HL-60/S4 treated with phorbol 12-myristate 13-acetate at 8.2 ng/mL for 4 days and 3 days (cell line): ENCODE results near the gene GALNT6.

Source experiments
- in situ Hi-C: fragments of 300-500 bp; cut with MboI; formaldehyde crosslinking; loops from 2 replicates; pipeline ENCODE4 v1.15.0; 2022; ENCODE audit warnings: low sequenced_read_pairs

GALNT6 gene

GRCh38 chr12:51383269-51383905 lies 7.8 kb downstream of the GALNT6 start:
- in situ Hi-C loops = no loop called here

GRCh38 chr12:51382173-51382572 lies 9.0 kb downstream of the GALNT6 start:
- in situ Hi-C loops = no loop called here

- in situ Hi-C loops = no loop called here
Measured at GRCh38 chr12:51381226-51382079, 9.8 kb downstream of the GALNT6 start.

DNA sequence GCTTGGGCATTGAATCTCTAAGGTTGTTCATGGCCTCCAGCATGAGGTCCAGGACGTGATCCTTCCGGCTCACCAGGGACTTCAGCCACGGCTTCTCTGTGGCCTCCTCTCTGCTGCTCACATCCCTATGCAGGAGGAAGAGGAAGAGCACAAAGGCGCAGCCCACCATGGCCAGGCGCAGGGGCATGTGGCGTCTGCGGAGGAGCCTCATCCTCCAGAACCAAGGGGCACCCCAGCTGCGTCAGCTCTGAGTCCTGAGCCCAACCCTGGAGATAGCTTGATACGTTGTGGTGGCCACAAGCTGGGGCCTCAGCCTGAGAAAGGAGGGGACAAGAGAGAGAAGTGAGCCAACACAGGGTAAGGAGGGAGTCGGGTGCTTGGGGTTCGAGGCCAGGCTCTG lies 11.6 kb downstream of the GALNT6 start:
- in situ Hi-C loops = no loop called here

GRCh38 chr12:51378749-51379148 lies 12.5 kb downstream of the GALNT6 start:
- in situ Hi-C loops = no loop called here

GRCh38 chr12:51377099-51377984 lies 13.9 kb downstream of the GALNT6 start:
- in situ Hi-C loops = no loop called here

GRCh38 chr12:51374856-51375255 lies 16.4 kb downstream of the GALNT6 start:
- in situ Hi-C loops = no loop called here

DNA sequence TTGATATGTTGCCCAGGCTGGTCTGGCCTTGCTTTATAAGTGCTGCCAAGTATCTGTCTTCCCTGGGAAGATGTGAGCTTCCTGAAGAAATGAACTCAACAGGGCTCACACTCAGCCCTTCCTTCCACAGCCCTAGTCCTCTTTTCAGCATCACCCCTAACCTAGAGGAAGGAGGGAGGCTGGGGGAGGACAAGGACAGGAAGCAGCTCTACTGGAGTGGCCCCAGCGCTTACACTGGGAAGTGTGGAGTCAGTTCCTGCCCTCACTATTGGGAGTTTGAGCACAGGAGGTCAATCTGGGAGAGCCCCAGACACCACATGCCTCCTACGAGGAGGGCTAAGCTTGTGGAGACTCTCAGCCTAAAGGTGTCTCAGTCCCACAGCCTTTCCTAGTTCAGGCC lies 16.8 kb downstream of the GALNT6 start:
- in situ Hi-C loops = no loop called here

DNA sequence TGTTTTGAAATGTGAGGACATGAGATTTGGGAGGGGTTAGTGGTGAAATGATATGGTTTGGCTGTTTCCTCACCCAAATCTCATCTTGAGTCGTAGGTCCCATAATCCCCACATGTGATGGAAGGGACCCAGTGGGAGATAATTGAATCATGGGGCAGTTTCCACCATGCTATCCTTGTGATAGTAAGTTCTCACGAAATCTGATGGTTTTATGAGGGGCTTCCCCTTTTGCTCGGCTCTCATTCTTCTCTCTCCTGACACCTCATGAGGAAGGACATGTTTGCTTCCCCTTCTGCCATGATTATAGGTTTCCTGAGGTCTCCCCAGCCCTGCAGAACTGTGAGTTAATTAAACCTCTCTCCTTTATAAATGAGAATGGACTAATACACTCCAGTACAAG lies 18.0 kb downstream of the GALNT6 start:
- in situ Hi-C loops = no loop called here

DNA sequence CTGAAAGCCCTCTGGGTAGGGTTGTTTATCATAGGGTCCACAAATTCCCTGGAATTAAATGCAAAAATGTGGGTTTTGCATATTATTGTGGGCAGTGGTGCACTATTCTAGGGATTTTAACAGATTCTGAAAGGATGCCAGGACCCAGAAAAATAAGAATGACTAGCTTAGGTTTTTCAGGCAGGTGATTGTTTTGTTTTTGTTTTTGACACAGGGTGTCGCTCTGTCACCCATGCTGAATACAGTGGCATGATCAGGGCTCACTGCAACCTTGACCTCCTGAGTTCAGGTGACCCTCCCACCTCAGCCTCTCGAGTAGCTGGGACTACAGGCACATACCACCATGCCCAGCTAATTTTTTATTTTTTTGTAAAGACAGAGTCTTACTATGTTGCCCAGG lies 19.2 kb downstream of the GALNT6 start:
- in situ Hi-C loops = no loop called here

DNA sequence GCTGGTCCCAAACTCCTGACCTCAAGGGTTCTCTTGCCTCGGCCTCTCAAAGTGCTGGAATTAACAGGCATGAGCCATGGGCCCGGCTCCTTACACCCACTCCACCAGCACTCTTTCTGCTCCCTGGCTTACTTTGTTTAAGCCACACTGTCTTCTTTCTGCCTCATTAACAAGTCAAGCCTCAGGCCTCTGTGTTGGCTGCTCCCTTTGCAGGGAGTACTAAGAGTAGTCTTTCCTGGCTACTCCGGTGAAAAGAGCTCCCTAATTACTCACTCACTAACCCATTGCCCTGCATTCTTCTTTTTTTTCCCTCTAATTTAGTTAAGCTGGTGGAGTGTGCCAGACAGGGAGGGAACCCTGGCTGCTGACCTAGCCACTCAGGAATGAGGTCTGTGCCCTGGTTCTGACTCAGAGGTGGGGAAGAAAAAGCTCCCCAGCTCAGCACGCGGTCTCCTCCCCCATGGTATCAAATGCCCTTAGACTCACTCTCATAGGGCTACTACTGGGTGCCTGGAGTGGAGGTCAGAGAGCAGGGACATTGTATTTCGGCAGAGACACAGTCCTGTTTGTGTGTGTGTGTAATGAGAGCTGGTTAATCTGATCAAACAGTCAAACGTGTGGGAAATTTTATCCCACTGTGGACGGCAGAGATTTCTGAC lies 19.8 kb downstream of the GALNT6 start:
- in situ Hi-C loops = no loop called here

GRCh38 chr12:51370667-51371066 lies 20.5 kb downstream of the GALNT6 start:
- in situ Hi-C loops = no loop called here

- in situ Hi-C loops = no loop called here
Measured at GRCh38 chr12:51369581-51369980, 21.6 kb downstream of the GALNT6 start.

- in situ Hi-C loops = no loop called here
Measured at GRCh38 chr12:51368640-51369517, 22.3 kb downstream of the GALNT6 start.

GRCh38 chr12:51365276-51365675 lies 25.9 kb downstream of the GALNT6 start:
- in situ Hi-C loops = no loop called here

GRCh38 chr12:51364001-51364400 lies 27.2 kb downstream of the GALNT6 start:
- in situ Hi-C loops = no loop called here

- in situ Hi-C loops = no loop called here
Measured at GRCh38 chr12:51362747-51363342, 28.4 kb downstream of the GALNT6 start.

DNA sequence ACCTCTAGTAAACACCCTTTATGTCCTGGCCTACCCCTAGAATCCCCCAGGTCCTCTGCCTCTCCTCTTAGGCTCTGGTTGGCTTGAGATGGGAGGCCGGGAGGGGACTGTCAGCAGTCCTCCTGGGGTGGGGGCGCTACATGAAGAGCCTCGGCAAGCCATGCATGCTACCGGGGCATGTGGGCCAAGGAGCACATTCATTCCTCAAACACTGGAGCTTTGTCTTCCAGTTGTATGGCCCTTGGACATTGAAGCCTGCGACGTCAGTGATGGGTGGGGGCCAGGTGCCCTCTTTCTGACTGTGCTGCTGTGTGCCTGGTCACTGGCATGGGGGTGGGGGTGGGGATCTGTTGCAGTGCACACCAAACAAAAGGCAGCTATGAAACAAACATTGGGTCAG lies 28.9 kb downstream of the GALNT6 start:
- in situ Hi-C loops = no loop called here

- in situ Hi-C loops = no loop called here
Measured at GRCh38 chr12:51361161-51362016, 29.8 kb downstream of the GALNT6 start.
